ENCODE results near the gene H6PD.

The H6PD gene

DNA sequence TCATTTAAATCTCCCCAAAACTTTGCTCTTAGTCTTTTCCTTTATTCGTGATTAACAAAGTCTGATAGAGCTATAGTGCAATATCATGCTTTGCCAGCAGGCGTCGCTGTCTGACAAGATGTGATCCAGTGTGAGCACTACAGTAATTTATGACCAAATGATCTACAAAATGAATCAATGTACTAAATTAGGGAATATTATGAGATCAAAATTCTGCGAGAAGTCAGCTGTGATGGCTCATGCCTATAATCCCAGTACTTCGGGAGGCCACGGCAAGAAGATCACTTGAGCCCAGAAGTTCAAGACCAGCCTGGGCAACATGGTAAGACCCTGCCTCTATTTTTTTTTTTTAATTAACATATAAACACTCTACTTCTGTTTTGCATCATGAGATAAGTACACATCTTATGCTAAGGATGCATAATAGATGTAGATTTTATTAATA is 54.5 kb downstream of the H6PD start:
- H3K27me3 ChIP-seq (replicated peaks in 2 of 5; ENCODE audit: control insufficient read depth in 4 of 5, insufficient read depth in 5 of 5, low read length in 4 of 5) = peaks cover 0 to 11% (median 4%) of the 10 kb centered on the region in 5 experiments
- WGBS (ENCODE audit: insufficient coverage) = 20% methylated on average over 1 of the region's 6 CpGs
- peaks cover 0 to 15% (median 10%) of the 10 kb centered on the region in 4 experiments for H3K4me1 ChIP-seq (ENCODE audit: control extremely low read depth in 1 of 4, control insufficient read depth in 4 of 4, insufficient read depth in 4 of 4, low read length in 3 of 4)
- CTCF ChIA-PET = interaction anchor here (0.7 to 6.2 kb wide), 14 partner anchors 13 to 203 kb away, joined by 3 to 98 read pairs (median 4); no protein-coding TSS in a partner anchor
- POLR2A ChIA-PET = interaction anchor here (1.3 kb wide), 1 partner anchor 166 kb away, joined by 4 read pairs; no protein-coding TSS in a partner anchor
- no peak overlapping the region for H3K27ac ChIP-seq (ENCODE audit: insufficient read depth in 1 of 2, low read depth in 1 of 2, low read length in 2 of 2, poor library complexity in 1 of 2, severe bottlenecking in 2 of 2)
- peaks cover 0 to 27% (median 6%) of the 10 kb centered on the region in 5 experiments for H3K9me3 ChIP-seq (ENCODE audit: control extremely low read depth in 1 of 5, control insufficient read depth in 4 of 5, insufficient read depth in 2 of 5, low read depth in 1 of 5, low read length in 4 of 5)
- no peak overlapping the region for H3K4me3 ChIP-seq (ENCODE audit: control insufficient read depth in 1 of 7, extremely low read depth in 1 of 7, insufficient read depth in 4 of 7, low read depth in 2 of 7, low read length in 6 of 7)
- no peaks in the 10 kb centered on the region for H3K36me3 ChIP-seq (ENCODE audit: control insufficient read depth in 4 of 4, insufficient read depth in 4 of 4, low read length in 3 of 4)
- DNase-seq = peak; percentile 74 to 86 (median 78)

GRCh38 chr1:9289711-9290485 is 55.3 kb downstream of the H6PD start:
- peaks cover 0 to 23% (median 18%) of the 10 kb centered on the region in 4 experiments for H3K4me1 ChIP-seq (ENCODE audit: control extremely low read depth in 1 of 4, control insufficient read depth in 4 of 4, insufficient read depth in 4 of 4, low read length in 3 of 4)
- peaks cover 0 to 14% (median 8%) of the 10 kb centered on the region in 5 experiments for H3K27me3 ChIP-seq (replicated peaks in 2 of 5; ENCODE audit: control insufficient read depth in 4 of 5, insufficient read depth in 5 of 5, low read length in 4 of 5)
- DNase-seq = peak in 2 of 3 donors; percentile 36 to 44
- WGBS (ENCODE audit: insufficient coverage) = 77% methylated on average over 3 of the region's 5 CpGs
- peaks cover 0 to 22% (median 6%) of the 10 kb centered on the region in 5 experiments for H3K9me3 ChIP-seq (ENCODE audit: control extremely low read depth in 1 of 5, control insufficient read depth in 4 of 5, insufficient read depth in 2 of 5, low read depth in 1 of 5, low read length in 4 of 5)
- no peak overlapping the region for H3K27ac ChIP-seq (ENCODE audit: insufficient read depth in 1 of 2, low read depth in 1 of 2, low read length in 2 of 2, poor library complexity in 1 of 2, severe bottlenecking in 2 of 2)
- ChIA-PET CTCF (interaction anchor here (0.8 to 6.2 kb wide), 18 partner anchors 14 to 285 kb away, joined by 3 to 98 read pairs (median 4); no protein-coding TSS in a partner anchor), POLR2A (interaction anchor here (1.3 kb wide), 1 partner anchor 165 kb away, joined by 4 read pairs; no protein-coding TSS in a partner anchor)
- no peak overlapping the region for H3K4me3 ChIP-seq (ENCODE audit: control insufficient read depth in 1 of 7, extremely low read depth in 1 of 7, insufficient read depth in 4 of 7, low read depth in 2 of 7, low read length in 6 of 7)
- H3K36me3 ChIP-seq (ENCODE audit: control insufficient read depth in 4 of 4, insufficient read depth in 4 of 4, low read length in 3 of 4) = no peaks in the 10 kb centered on the region

- Histone ChIP-seq H3K27ac (ENCODE audit: insufficient read depth in 1 of 2, low read depth in 1 of 2, low read length in 2 of 2, poor library complexity in 1 of 2, severe bottlenecking in 2 of 2) (no peak overlapping the region), H3K9me3 (ENCODE audit: control extremely low read depth in 1 of 5, control insufficient read depth in 4 of 5, insufficient read depth in 2 of 5, low read depth in 1 of 5, low read length in 4 of 5) (peaks cover 0 to 13% (median 0%) of the 10 kb centered on the region in 5 experiments), H3K36me3 (ENCODE audit: control insufficient read depth in 4 of 4, insufficient read depth in 4 of 4, low read length in 3 of 4) (no peaks in the 10 kb centered on the region), H3K4me3 (ENCODE audit: control insufficient read depth in 1 of 7, extremely low read depth in 1 of 7, insufficient read depth in 4 of 7, low read depth in 2 of 7, low read length in 6 of 7) (peak overlapping the region in 3 of 7 experiments; percentile 49 to 71 (median 61)), H3K4me1 (ENCODE audit: control extremely low read depth in 1 of 4, control insufficient read depth in 4 of 4, insufficient read depth in 4 of 4, low read length in 3 of 4) (peaks cover 0 to 27% (median 21%) of the 10 kb centered on the region in 4 experiments), H3K27me3 (replicated peaks in 2 of 5; ENCODE audit: control insufficient read depth in 4 of 5, insufficient read depth in 5 of 5, low read length in 4 of 5) (peaks cover 0 to 26% (median 13%) of the 10 kb centered on the region in 5 experiments)
- 38% methylated on average over 8 of the region's 13 CpGs for WGBS (ENCODE audit: insufficient coverage)
- ChIA-PET POLR2A (interaction anchor here (0.6 kb wide), 1 partner anchor 43 kb away, joined by 3 read pairs; no protein-coding TSS in a partner anchor), CTCF (interaction anchor here (0.7 to 6.2 kb wide), 4 partner anchors 14 to 201 kb away, joined by 3 to 98 read pairs (median 22); no protein-coding TSS in a partner anchor)
- DNase-seq = peak in 2 of 3 donors; percentile 28 to 43
Observed at GRCh38 chr1:9291914-9292360, 57.4 kb downstream of the H6PD start.

DNA sequence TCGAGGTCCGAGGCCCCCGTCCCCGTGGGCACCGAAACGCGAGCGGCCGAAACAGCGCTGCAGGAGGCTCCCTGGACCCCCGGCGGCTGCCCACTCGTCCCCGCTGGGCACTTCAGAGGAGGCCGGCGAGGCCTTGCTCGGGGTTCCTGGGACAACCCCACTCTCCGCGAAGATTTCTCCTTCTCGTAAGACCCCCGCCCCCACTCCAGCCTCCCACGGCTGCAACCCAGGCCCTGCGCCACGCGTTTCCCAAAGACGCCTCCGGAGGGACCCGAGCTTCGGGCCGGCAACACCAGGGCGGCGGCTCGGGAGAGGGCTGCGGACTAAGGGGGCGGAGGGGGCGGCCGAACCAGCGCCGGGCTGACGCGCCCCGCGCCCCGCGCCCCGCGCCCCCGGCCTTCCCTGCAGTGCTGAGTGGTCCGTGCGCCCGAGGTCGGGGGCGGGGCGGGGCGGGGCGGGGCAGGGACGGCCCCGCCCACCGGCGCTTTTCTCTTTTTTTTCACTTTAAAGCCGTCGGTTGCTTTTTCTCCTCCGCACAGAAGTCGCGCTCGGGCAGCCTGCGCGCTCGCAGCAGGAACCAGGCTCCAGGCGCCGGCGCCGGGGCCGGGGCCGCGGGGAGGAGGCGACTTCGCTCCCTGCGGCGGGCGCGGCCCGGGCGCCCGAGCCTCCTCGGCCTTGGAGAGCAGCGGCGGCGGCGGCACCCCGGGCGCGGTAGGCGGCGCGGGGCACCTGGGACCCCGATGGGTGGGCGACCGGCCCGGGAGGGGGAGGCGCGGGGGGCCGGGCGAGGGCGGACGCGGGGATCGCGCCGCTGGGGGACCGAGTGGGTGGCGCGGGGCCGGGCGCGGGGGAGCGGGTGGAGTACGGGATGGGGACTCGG is 58.0 kb downstream of the H6PD start, which contains the start of gene SPSB1:
Gene SPSB1 (plus strand): TSS at position 534 of the 880 bp plus-strand sequence. CDS start 62,998 bp downstream, outside the sequence.
- CTCF ChIA-PET = interaction anchor here (0.7 to 6.2 kb wide), 3 partner anchors 15 to 163 kb away, joined by 3 to 98 read pairs (median 4); no protein-coding TSS in a partner anchor
- peaks cover 0 to 32% (median 13%) of the 10 kb centered on the region in 5 experiments for H3K27me3 ChIP-seq (replicated peaks in 2 of 5; ENCODE audit: control insufficient read depth in 4 of 5, insufficient read depth in 5 of 5, low read length in 4 of 5)
- peak within 1 kb of the TSS; percentile 32 to 73 (median 67) for H3K4me3 ChIP-seq (ENCODE audit: control insufficient read depth in 1 of 7, extremely low read depth in 1 of 7, insufficient read depth in 4 of 7, low read depth in 2 of 7, low read length in 6 of 7)
- POLR2A ChIA-PET = no interaction called here
- H3K27ac ChIP-seq (ENCODE audit: insufficient read depth in 1 of 2, low read depth in 1 of 2, low read length in 2 of 2, poor library complexity in 1 of 2, severe bottlenecking in 2 of 2) = no peak within 1 kb of the TSS
- H3K36me3 ChIP-seq (ENCODE audit: control insufficient read depth in 4 of 4, insufficient read depth in 4 of 4, low read length in 3 of 4) = no peaks in the 10 kb centered on the region
- WGBS (ENCODE audit: insufficient coverage) = 2% methylated on average over 64 of the region's 119 CpGs
- peaks cover 0 to 7% (median 0%) of the 10 kb centered on the region in 5 experiments for H3K9me3 ChIP-seq (ENCODE audit: control extremely low read depth in 1 of 5, control insufficient read depth in 4 of 5, insufficient read depth in 2 of 5, low read depth in 1 of 5, low read length in 4 of 5)
- DNase-seq = peak; percentile 74 to 83 (median 81)
- peaks cover 0 to 27% (median 21%) of the 10 kb centered on the region in 4 experiments for H3K4me1 ChIP-seq (ENCODE audit: control extremely low read depth in 1 of 4, control insufficient read depth in 4 of 4, insufficient read depth in 4 of 4, low read length in 3 of 4)

- ChIA-PET CTCF (no interaction called here), POLR2A (no interaction called here)
- Histone ChIP-seq H3K27ac (ENCODE audit: insufficient read depth in 1 of 2, low read depth in 1 of 2, low read length in 2 of 2, poor library complexity in 1 of 2, severe bottlenecking in 2 of 2) (no peak overlapping the region), H3K4me1 (ENCODE audit: control extremely low read depth in 1 of 4, control insufficient read depth in 4 of 4, insufficient read depth in 4 of 4, low read length in 3 of 4) (peaks cover 0 to 27% (median 21%) of the 10 kb centered on the region in 4 experiments), H3K9me3 (ENCODE audit: control extremely low read depth in 1 of 5, control insufficient read depth in 4 of 5, insufficient read depth in 2 of 5, low read depth in 1 of 5, low read length in 4 of 5) (peaks cover 0 to 3% (median 0%) of the 10 kb centered on the region in 5 experiments), H3K4me3 (ENCODE audit: control insufficient read depth in 1 of 7, extremely low read depth in 1 of 7, insufficient read depth in 4 of 7, low read depth in 2 of 7, low read length in 6 of 7) (peak overlapping the region; percentile 24 to 73 (median 67)), H3K36me3 (ENCODE audit: control insufficient read depth in 4 of 4, insufficient read depth in 4 of 4, low read length in 3 of 4) (no peaks in the 10 kb centered on the region), H3K27me3 (replicated peaks in 2 of 5; ENCODE audit: control insufficient read depth in 4 of 5, insufficient read depth in 5 of 5, low read length in 4 of 5) (peaks cover 0 to 34% (median 13%) of the 10 kb centered on the region in 5 experiments)
- DNase-seq = peak in 1 of 3 donors; percentile 45
- 0% methylated on average over 34 of the region's 43 CpGs for WGBS (ENCODE audit: insufficient coverage)
Observed at GRCh38 chr1:9293241-9293532, 58.6 kb downstream of the H6PD start.

- Histone ChIP-seq H3K9me3 (ENCODE audit: control extremely low read depth in 1 of 5, control insufficient read depth in 4 of 5, insufficient read depth in 2 of 5, low read depth in 1 of 5, low read length in 4 of 5) (peaks cover 0 to under 1% (median 0%) of the 10 kb centered on the region in 5 experiments), H3K4me3 (ENCODE audit: control insufficient read depth in 1 of 7, extremely low read depth in 1 of 7, insufficient read depth in 4 of 7, low read depth in 2 of 7, low read length in 6 of 7) (peak overlapping the region; percentile 32 to 73 (median 67)), H3K27me3 (replicated peaks in 2 of 5; ENCODE audit: control insufficient read depth in 4 of 5, insufficient read depth in 5 of 5, low read length in 4 of 5) (peaks cover 0 to 34% (median 13%) of the 10 kb centered on the region in 5 experiments), H3K27ac (ENCODE audit: insufficient read depth in 1 of 2, low read depth in 1 of 2, low read length in 2 of 2, poor library complexity in 1 of 2, severe bottlenecking in 2 of 2) (no peak overlapping the region), H3K4me1 (ENCODE audit: control extremely low read depth in 1 of 4, control insufficient read depth in 4 of 4, insufficient read depth in 4 of 4, low read length in 3 of 4) (peaks cover 0 to 27% (median 21%) of the 10 kb centered on the region in 4 experiments), H3K36me3 (ENCODE audit: control insufficient read depth in 4 of 4, insufficient read depth in 4 of 4, low read length in 3 of 4) (no peaks in the 10 kb centered on the region)
- peak in 2 of 3 donors; percentile 45 to 76 for DNase-seq
- WGBS (ENCODE audit: insufficient coverage) = 15% methylated on average over 15 of the region's 41 CpGs
- POLR2A ChIA-PET = no interaction called here
- CTCF ChIA-PET = no interaction called here
Observed at GRCh38 chr1:9293533-9294404, 59.2 kb downstream of the H6PD start.
